Effector CD8-positive, alpha-beta T cell (primary cell): ENCODE measurements around the gene NANS.
"Not testable (repeated sequence)": the region's sequence is repeated elsewhere in the genome, so short reads cannot be mapped to it uniquely, and the experiment has no call there.

Experiments used
- DNase-seq: peaks from one replicate; lab custom pipeline; 2025; lab: John Stamatoyannopoulos, UW

Gene NANS

DNA sequence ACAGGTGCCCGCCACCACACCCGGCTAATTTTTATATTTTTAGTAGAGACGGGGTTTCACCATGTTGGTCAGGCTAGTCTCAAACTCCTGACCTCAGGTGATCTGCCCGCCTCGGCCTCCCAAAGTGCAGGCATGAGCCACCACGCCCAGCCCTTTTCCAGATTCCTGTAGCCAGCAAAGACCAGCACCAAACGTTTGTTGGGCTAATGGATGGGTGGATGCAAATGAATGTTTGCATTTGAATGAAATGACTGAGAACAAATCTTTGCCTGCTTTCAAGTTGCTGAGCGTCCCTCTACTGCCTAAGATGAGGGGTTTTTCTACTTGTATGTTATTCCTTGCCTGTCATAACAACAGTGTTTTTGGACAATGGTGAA, 20.0 kb downstream of the NANS start:
- DNase-seq = not testable (repeated sequence)

DNA sequence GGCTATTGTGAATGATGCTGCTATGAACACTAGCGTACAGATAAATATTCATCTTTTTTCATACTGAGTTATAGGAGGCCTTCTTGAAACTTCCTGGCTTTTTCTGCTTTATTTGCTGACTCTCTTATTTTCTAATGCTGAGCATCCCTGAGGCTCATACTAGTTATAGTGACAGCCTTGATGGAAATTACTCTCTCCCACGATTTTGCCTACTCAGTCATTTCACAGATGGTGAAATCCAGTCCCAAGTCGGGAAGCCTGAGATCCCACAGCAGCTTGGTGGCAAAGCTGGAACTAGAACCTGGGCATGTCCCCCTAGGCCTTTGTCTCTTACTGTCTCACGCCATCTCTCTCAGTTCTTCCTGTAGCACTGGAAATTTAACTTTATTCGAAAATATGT, 22.4 kb downstream of the NANS start:
- DNase-seq = no peak

DNA sequence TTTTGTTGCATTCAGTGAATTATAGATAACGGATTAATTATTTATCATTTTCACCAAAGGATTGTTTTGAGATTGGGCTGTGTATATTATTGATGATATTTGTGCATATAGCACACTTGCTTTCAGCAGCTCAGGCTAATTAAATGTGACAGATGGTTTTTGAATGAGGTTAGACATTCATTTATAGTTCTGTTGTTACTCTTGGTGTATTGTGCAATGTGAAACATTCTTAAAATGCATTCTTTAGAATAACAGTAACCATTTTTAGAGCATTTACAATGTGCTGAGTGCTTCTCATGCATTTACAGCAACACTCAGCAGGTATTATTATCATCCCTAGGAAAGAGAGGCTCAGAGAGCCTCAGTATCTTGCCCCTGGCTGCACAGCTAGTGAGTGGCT, 23.8 kb downstream of the NANS start:
- DNase-seq = no peak

DNA sequence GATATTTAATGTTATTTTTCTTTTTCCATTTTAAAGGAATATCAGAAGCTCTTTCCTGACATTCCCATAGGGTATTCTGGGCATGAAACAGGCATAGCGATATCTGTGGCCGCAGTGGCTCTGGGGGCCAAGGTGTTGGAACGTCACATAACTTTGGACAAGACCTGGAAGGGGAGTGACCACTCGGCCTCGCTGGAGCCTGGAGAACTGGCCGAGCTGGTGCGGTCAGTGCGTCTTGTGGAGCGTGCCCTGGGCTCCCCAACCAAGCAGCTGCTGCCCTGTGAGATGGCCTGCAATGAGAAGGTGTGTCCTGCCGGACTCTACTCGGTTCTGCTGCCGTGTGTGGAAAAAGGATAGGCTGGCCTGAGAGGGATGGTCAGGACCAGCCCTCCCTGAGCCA, 24.2 kb downstream of the NANS start:
- DNase-seq = no peak

DNA sequence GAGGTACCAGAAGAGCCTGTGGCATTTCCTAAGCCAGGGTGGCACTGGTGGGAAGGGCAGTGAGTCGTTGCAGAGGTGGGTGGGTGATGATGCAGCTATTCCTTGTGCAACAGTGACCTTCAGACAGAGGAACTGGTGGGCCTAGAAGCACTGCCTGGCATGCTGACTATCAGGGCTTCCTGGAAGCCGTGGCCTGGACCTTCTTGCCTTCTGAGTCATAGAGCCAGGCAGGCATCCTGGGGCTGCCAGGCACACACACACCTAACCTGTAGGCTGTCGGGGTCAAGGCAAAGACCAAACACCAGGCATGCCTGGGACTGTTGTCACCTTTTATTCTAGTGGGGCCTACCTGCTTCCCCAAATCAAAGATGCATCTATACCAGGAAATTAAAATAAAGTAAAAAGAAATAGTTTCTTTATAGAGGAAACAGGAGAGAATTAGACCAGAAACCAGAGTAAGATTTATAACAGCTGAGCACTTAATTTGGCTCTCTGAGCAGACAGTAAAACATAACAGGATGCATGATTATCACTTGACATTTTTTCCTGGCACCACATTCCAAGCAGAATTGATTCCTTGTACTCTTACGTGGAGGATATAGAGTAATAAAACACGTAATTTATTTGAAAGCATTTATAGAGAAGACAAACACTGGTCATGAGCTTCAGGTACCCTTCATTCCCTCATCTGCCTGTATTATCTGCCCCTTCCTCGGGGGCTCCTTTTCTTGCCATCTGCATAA, 25.1 kb downstream of the NANS start:
- DNase-seq = no peak

DNA sequence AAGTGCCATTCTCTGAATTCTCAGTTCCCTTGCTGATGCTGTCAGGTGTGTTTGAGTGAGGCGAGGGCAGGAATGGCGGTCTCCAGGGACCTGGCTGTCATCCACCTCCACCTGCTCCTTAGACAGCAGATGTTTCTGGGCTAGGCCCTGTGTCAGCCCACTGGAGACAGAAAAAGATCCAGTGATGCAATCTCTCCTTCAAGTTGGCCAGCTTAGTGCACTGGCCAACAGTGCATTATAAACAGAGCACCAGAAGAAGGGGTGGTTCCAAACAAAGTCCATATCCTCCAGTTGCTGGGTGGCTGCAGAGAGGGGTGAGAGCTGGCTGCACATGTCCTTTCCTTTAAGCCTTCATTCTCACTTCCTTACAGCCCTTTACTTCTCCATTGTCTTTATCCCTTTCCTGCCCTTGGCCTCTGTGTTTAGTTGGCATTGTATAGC, 26.5 kb downstream of the NANS start:
- DNase-seq = no peak

DNA sequence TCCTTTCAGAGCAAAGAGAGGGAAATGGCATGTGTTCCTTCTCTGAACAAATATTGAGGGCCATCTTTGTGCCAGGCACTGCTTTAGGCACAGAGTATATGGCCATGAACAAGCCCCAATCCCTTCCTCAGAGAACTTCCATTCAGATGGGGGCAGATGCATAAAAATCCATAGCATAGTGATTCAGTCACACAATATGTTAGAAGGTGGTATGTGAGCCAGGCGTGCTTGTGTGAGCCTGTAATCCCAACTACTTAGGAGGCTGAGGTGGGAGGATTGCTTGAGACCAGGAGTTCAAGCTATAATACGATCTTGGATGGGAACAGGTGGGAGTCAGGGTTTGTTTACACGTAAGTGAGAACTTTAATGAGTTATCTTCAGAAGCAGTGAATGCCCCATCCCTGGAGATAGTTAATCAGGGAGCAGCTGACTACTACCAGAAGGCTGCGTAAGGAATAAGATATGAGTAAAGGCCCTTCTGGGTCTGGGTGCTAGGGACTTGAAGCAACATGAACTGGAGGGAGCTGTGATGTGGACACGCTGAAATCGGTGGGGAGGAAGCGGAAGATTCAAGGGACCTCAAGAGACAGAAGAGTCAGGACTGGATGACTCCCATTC, 27.1 kb downstream of the NANS start:
- DNase-seq = no peak

DNA sequence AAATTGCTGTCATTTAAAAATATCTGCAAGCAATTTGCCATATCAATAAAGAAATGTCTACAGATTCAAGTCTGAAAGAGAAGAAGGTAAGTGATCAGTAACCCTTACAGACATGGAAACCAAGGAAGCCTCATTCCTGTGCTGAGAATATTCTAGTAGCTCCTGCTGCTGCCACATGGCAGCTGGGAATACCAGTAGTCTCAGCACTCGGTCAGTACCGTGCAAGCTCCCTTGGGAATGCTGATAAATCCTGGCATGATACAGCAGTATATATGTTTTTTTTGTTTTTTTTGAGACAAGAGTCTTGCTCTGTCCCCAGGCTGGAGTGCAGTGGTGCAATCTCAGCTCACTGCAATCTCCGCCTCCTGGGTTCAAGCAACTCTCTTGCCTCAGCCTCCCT, 27.9 kb downstream of the NANS start:
- no peak for DNase-seq

DNA sequence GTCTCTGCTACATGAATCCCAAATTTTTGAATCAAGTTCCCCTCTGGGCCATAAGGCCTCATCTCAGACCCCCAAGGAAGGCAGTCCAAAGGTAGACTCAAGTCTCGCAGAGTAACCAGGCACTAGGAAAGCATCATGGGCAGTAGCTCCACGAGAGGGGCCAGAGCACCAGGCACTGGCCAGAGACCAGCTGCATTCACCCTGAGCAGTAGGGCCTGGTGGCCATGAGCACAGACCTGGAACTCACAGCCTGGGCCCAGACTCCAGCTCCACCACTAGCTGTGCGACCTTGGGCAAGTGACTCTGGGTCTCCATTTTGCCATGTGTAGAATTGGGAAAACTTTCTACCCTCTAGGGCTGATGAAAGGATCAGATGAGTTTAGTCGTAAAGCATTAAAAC, 28.5 kb downstream of the NANS start:
- DNase-seq = no peak

DNA sequence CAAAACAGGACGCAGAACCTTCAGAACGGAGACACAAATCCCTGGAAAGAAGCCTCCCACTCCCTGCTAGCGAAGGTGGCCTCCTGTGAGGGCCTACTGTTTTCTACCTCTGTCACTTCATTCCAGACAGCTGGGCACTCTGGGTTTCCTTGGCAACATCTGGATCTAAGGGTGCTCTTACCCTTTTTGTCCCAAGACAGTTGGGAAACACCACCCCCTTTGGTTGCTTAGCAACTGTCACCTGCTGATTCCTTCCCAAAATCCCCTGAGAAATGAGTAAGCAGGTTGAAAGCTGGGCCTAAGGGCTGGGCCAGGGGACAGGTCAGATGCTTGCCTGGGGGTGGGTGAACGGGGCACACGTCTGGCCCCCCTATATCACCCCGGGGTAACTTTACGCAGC, 29.4 kb downstream of the NANS start:
- DNase-seq = no peak

DNA sequence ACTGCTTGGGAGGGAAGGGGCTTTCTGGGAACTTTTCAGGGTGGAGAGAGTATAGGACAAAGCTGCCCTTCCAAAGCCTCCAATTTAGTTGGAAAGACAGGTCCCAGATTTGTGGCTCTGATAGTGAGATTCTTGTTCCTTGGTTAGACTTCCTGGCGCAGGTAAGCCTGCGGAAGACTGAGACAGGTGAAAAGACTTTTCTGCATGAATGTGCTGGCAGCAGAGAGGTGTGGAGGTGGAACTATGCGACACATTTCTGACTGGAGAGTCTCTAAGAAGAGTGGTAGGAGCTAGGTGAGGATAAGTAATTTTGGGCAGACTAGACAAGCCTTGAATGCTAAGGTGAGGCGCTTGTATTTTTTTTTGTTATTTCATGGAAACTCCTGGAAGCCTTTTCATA, 29.9 kb downstream of the NANS start:
- DNase-seq = no peak

DNA sequence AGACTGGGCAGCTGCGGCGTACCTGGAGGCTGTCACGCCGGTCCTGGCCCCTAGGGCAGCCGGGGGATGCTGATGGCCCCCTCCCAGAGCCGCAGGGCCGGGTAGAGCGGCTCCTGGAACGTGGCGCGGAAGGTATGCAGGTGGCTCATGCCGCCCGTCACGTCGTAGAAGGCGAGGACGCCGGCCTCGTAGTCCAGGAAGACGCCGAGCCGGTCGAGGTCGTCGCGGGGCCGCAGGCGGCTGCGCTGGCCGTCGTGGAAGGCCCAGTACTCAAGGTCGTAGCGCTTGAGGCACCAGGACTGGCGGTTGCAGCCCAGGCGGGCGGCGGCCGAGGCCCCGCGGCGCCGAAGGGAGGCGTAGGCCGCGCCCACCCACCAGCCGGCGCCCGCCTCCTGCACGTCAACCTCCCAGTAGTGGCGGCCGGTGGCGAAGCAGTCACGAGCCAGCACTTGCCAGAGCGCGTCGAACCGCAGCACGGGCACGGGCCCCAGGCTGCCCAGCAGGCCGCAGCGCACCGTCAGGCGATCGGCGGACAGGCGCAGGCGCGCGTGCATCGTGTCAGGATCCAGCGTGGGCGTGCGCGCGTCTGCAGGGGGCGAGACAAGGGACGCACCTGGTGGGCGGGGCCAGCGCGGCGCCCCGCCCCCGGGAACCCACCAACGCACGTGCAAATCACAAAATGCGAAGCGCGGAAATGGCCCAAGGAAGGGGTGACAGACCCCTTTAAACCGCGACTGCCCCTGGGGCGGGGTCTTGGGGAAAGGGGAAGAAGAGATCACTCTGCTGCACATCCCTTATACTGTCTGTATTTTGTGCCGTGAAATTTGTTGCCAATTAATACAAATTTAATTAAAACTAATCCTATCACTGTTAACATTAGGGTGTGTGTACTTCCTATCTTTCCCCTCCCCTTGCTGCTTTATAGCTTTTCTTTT, 31.2 kb downstream of the NANS start:
- no peak for DNase-seq

DNA sequence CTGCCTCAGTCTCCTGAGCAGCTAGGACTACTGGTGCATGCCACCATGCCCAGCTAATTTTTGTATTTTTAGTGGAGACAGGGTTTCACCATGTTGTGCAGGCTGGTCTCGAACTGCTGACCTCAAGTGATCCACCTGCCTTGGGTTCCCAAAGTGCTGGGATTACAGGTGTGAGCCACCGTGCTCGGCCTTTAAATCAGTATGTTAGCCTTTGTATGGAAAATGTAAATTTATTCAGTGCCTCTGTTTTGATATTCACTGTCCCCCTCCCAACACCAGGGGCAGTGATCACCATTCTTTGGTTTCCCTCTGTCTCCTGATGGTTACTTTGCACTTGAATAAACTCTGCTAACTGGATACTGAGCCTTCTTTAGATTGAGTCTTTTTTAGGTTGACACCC, 34.1 kb downstream of the NANS start:
- DNase-seq = not testable (repeated sequence)

DNA sequence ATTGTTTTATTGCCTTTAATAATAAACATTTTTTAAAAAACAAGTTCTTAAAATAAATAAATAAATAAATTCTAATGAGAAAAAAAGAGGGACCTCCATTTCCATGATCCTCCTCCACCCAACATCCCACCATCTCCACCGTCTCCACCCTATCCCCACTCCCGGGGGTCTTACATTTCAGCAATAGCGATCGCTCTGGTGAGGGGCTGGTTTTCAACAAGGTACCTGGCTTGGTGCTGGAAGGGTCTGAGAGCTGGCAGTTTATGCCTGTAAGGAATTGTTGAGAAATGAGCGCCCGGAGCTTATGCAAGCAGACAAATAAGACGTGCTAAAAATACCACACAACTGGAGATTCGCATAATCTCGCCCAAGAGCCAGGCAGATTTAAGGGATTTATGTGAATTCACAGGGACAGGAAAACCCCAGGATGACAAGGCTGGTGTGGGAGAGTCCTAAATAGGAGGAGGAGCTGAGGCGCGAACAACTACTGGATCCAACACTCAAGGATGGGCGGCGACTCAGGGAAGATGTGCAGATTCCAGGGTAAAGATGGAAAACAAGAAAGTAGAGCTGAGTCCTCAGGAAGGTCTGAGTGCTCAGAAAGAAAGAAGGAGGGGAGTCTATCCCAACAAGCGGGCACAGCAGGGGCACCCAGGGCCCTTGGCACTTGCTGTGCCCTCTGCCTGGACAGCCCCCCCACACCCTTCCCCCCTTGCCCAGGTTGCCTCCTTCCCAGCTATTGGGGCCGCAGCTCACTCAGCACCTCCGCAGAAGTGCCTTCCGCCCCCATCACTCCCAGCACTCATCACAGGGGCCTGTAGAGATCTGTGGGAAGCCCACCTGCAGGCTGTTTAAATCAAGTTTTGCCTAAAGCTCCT, 35.4 kb downstream of the NANS start:
- no peak for DNase-seq

DNA sequence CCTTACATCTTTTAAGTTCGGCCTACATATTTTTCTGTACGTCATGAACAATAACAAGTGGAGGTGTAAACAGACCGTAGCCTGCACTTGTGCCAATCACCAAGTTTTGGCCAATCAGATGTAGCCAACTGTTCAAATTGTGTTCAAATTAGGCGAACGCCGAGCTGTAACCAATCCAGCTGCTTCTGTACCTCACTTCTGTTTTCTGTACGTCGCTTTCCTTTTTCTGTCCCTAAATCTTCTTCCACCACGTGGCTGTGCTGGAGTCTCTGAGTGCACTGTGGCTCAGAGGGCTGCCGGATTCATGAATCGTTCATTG, 36.0 kb downstream of the NANS start:
- no peak for DNase-seq

DNA sequence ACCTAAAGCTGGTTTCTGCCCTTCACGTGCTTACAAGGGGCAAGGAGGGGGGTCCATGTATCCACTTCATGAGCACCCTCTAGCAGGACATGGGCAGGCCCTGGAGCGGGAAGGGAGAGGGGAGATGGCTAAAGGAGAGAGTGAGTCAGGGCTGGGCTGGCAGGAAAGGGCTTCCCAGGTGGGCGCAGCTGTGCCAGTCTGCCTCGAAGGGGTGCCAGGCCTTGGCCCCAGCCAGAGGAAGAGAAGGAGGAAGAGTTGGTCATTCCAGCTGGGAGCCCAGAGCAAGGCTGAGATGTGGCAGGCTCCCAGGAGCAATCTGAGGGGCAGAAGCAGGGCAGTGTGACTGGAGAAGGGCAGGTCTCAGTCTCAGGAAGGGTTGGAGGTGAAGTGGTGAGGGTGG, 37.8 kb downstream of the NANS start:
- DNase-seq = no peak

DNA sequence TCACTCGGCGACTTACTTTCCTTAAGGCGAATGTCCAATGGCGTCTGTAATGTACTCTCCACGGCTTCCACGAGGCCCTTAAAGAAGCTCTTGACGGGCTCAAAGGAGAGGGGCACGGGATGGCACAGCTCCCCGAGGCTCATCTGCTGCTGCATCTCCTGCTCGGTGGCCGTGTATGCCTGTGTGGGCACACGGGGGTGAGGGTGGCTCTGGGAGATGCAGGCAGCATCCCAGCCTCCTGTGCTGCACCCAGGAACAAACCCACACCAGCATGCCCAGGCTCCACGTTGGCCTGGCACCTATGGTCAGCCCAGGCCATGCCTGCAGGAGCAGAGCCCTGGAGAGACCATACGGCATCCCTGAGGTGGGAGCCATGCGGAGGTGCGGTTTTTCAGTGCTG, 38.3 kb downstream of the NANS start:
- DNase-seq = no peak

DNA sequence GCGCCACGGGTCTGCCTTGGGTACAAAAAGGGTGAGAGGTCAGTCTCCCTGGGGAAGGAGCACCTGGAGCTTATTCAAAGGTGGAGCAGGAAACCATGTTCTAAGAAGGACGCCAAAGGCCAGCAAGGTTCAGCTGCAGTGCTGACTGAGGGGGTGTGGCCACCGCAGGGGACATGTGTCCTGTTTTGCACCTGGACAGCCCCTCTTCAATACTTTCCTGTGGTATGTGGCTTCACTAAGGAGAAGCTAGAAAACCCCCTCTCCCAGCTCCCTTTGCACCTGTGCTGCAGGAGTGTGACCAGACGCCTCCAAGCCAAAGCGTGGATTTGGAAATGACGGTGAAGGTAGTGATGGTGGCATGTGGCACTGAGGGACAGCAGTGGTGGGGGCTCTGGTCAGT, 38.9 kb downstream of the NANS start:
- no peak for DNase-seq

DNA sequence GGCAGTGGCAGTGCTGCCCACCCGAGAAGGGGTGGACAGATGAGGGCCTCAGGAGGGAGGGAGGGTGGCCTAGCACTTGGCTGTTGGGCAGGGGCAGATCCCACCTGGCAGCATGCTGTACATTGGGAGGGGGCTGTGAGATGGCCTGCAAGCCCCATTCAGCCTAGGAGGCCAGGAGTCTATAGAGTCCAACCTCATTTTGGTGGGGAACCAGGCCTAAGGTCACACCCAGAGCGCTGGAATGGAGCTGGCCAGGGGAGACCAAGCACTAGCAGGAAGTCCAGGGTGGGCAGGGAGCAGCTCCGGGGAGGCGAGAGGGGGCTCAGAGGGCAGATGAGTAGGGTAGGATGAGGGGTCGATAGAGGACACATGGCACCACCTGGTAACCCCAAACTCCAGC, 39.6 kb downstream of the NANS start:
- no peak for DNase-seq

DNA sequence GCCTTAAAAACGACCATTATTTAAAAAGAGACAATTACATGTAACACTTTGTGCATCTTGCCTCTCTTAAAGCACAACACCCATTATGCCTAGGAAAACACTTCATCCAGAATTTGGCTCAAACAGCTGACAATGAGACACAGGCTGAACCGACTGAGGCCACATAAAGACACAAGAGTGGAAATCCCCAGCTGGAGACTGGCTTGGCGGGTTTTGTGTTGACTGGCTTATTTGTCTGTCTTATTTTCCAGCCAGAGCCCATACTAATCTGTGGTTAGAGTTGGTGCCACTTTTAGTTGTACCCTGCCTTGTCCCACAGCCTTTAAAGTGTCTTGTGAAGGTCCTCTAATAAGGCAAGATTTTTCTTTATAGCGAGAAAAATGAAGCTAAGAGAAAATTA, 41.3 kb downstream of the NANS start:
- no peak for DNase-seq

DNA sequence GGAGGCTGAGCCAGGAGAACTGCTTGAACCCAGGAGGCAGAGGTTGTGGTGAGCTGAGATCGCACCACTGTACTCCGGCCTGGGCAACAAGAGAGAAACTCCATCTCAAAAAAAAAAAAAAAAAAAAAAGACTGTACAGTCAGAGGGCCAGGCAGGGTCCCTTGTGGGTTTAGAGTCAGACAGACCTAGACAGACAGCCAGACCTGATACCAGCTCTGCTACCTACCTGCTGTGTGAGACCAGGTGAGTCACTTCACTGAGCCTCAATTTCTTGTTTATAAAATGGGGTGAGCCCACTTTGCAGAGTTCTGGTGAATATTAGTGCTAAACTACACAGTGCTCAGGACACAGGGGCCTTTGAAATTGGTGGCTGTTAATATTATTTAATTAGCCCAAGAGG, 42.8 kb downstream of the NANS start:
- DNase-seq = no peak

DNA sequence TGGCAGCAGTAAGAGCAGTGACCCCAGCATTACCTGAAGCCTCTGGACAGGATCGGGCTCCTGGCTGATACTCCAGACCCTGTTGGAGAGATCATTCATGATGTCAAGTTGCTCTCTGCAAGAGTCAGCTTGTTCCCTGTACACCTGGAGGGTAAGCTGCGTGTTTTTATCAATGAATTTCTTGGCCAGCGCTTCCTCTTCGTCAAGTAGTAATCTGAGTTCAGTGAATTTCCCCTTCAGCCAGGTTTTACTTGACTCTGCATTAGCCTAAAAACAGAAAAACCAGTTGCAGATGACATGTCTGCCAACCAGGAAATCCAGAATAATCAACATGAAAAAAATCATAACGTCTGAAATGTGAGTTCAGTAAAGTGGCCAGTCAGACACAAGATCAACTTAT, 43.4 kb downstream of the NANS start:
- DNase-seq = no peak
